ENCODE measurements around the gene GTF2I. TPM values are rescaled to one million over a fixed set of nuclear protein-coding genes. Genes with fewer than 3 reads are reported as not detected.
"Not testable (repeated sequence)": the region's sequence is repeated elsewhere in the genome, so short reads cannot be mapped to it uniquely, and the experiment has no call there.

GTF2I gene
- total RNA-seq, 1 donor from 2014 or later, result 112 TPM

- no peaks in the 10 kb centered on the region for H3K27me3 ChIP-seq
- no peak overlapping the region for H3K27ac ChIP-seq
- H3K4me3 ChIP-seq, result no peak overlapping the region
- no peak for DNase-seq (ENCODE audit: low spot score in 2 of 2)
- intact Hi-C loops (cut with DNase I), result loop anchor here (10.0 kb wide), 1 partner anchor 304 kb away; no protein-coding TSS in a partner anchor
- no peak for TF ChIP-seq CTCF (IDR thresholded peaks at IDR 0.05)
- H3K9me3 ChIP-seq, result peaks cover 0 to 8% of the 10 kb centered on the region in 2 donors
- H3K36me3 ChIP-seq, result peaks cover 15 to 63% of the 10 kb centered on the region in 2 donors
- H3K4me1 ChIP-seq, result no peaks in the 10 kb centered on the region
Observed at GRCh38 chr7:74718336-74718735, 60.8 kb downstream of the GTF2I start.

DNA sequence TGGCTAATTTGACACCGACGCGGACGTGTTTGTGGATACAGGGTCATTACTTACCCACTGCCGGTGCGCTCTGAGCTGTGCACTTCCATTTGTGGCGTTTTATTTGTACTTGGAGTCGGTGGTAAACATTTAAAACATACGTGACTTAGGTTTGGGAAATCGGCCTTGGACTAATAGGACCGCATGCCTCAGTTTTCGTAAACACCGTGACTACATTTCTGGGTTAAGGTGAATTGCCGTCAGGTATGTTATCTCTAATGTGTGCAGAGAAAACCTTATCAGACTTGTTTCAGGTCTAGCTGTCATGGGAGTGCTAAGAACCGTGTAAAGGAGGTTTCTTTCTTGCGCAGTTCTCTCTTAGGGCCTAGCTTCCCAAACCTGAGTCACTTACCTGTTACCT, 64.6 kb downstream of the GTF2I start:
- Histone ChIP-seq H3K9me3 (no peaks in the 10 kb centered on the region), H3K27me3 (no peaks in the 10 kb centered on the region), H3K4me1 (no peaks in the 10 kb centered on the region), H3K36me3 (peaks cover 17 to 40% of the 10 kb centered on the region in 2 donors), H3K27ac (no peak overlapping the region), H3K4me3 (no peak overlapping the region)
- intact Hi-C loops (cut with DNase I), result no loop called here
- no peak for TF ChIP-seq CTCF (IDR thresholded peaks at IDR 0.05)
- DNase-seq (ENCODE audit: low spot score in 2 of 2), result no peak

DNA sequence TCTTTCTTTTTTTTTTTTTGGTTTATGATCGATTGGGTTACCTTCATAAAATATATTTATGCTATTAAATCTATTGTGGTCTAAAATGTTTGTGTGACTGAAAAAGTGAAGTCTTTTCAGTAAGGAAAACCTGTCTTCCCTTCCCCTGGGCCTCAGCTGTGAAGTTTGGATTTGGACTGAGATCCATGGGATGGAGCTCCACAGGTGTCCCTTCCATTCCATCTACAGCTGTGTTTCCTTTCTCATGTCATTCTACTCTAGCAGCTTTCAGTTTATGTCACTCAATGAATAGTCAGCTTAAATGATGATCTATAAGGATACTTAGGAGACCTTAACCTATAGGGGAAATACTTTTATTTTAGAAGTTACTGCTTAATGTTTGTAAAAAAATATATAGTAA, 68.3 kb downstream of the GTF2I start:
- Histone ChIP-seq H3K36me3 (peaks cover 8 to 12% of the 10 kb centered on the region in 2 donors), H3K9me3 (no peaks in the 10 kb centered on the region), H3K4me1 (no peaks in the 10 kb centered on the region), H3K4me3 (no peak overlapping the region), H3K27ac (no peak overlapping the region), H3K27me3 (no peaks in the 10 kb centered on the region)
- no peak for DNase-seq (ENCODE audit: low spot score in 2 of 2)
- TF ChIP-seq CTCF (IDR thresholded peaks at IDR 0.05), result no peak
- intact Hi-C loops (cut with DNase I), result no loop called here

DNA sequence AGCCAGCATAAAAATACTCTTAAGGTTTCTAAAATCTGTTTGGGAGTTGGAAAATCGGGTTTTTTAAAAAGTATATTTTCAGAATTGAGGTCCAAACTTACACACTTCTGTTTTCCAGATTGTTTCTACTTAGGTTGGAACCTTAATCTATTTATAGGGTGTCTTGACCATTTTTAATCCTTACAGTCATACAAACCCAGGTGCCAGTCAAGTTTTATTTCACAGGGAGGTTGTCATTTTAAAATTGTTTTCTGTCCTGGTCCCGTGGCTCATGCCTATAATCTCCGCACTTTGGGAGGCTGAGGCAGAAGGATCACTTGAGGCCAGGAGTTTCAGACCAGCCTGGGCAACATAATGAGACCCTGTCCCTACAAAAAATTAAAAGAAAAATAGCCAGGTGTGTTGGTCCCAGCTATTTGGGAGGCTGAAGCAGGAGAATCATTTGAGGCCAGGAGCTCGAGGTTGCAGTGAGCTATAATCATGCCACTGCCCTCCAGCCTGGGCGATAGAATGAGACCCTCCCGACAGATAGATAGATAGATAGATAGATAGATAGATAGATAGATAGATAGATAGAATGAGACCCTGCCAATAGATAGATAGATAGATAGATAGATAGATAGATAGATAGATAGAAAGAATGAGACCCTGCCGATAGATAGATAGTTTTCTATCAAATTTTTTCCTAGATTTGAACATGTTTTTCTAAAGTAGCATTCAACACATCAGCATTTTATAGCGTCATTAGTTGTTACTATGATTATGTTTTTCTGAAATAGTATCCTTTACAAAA, 69.0 kb downstream of the GTF2I start:
- intact Hi-C loops (cut with DNase I), result no loop called here
- Histone ChIP-seq H3K27me3 (no peaks in the 10 kb centered on the region), H3K27ac (no peak overlapping the region), H3K4me3 (no peak overlapping the region), H3K4me1 (no peaks in the 10 kb centered on the region), H3K9me3 (no peaks in the 10 kb centered on the region), H3K36me3 (peaks cover 8% of the 10 kb centered on the region in 2 donors)
- no peak for TF ChIP-seq CTCF (IDR thresholded peaks at IDR 0.05)
- DNase-seq (ENCODE audit: low spot score in 2 of 2), result no peak

- H3K27me3 ChIP-seq; H3K4me3 ChIP-seq; H3K36me3 ChIP-seq; H3K27ac ChIP-seq; DNase-seq (ENCODE audit: low spot score in 2 of 2); intact Hi-C loops (cut with DNase I); H3K4me1 ChIP-seq; H3K9me3 ChIP-seq: not testable (repeated sequence)
Observed at GRCh38 chr7:74728686-74729085, 71.2 kb downstream of the GTF2I start.

DNA sequence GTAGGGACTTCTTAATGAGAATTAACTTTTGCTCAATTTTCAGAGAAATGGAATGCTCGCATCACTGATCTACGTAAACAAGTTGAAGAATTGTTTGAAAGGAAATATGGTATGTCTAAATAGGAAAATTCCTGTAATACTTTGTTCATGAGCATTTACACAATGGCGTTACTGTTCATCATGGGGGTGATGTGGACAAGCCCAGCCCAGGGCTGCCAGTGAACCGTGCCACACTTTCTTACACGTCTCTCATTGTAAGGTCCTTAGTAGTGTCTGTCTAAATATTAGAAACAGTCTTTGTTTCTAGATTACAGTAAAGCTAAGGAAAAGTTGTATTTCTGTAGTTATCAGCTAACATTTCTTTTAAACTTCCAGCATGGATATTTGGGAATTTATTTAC, 72.7 kb downstream of the GTF2I start:
- H3K27ac ChIP-seq; intact Hi-C loops (cut with DNase I); DNase-seq (ENCODE audit: low spot score in 2 of 2); H3K27me3 ChIP-seq; H3K9me3 ChIP-seq; H3K36me3 ChIP-seq; H3K4me3 ChIP-seq; H3K4me1 ChIP-seq: not testable (repeated sequence)

GRCh38 chr7:74739974-74740703, 82.6 kb downstream of the GTF2I start:
- H3K9me3 ChIP-seq; H3K4me1 ChIP-seq; H3K4me3 ChIP-seq; H3K27me3 ChIP-seq; intact Hi-C loops (cut with DNase I); H3K36me3 ChIP-seq; H3K27ac ChIP-seq; DNase-seq (ENCODE audit: low spot score in 2 of 2): not testable (repeated sequence)

DNA sequence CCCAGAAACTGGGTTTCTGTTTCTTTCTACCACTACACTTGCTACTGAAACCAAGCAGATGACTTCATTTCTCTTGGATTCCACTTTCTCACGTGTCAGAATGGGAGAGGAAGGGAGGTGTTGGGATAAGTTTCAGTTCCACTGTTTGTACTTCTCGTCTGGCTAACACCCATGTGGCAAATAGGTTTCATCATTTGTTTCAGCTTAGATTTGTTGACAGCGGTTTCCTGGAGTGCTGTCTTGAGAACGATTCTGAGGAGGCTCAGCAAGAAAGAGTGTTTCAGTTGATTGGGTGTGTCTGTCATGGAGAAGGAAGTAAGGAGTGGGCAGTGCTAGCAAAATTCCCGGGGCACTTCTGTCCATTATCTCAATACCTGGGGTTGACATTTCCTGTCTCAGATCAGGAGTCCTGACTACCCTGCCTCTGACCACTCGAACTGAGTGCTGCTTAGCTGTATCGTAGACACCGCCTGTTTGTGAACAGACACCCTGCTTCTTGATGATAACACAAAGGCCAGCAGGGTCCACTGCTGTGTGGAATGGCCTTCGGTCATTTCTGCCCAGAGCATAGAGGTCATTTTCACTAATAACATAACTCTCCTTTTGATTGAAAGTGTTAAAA, 86.5 kb downstream of the GTF2I start:
- H3K27me3 ChIP-seq; intact Hi-C loops (cut with DNase I); H3K9me3 ChIP-seq; H3K36me3 ChIP-seq; H3K4me3 ChIP-seq; DNase-seq (ENCODE audit: low spot score in 2 of 2); H3K27ac ChIP-seq; H3K4me1 ChIP-seq: not testable (repeated sequence)

GRCh38 chr7:74753921-74754482, 96.5 kb downstream of the GTF2I start:
- H3K36me3 ChIP-seq; intact Hi-C loops (cut with DNase I): not testable (repeated sequence)

More at GRCh38 chr7:74753921-74754482, 96.5 kb downstream of the GTF2I start:
- not testable (repeated sequence) for H3K9me3 ChIP-seq; DNase-seq (ENCODE audit: low spot score in 2 of 2); H3K4me3 ChIP-seq; H3K27ac ChIP-seq; H3K27me3 ChIP-seq; H3K4me1 ChIP-seq
